ENCODE results near the gene KDM6B.

Gene KDM6B

DNA sequence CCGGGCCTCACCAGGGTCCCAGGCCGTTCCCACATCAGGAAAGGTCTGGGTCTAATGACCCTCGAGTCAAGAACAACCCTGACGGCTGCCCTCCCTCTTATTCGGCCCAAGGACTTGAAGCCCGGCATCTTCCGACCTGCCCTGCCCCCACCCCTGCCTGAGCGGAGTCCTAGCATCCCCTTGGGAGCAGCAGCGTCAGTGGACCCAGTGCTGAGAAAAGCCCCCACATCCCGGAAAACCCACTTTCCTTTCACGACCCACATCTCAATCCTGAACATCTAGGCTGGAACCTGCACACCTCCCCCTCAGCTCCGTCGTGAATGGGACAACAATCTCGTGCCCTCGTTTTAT lies 21.6 kb downstream of the KDM6B start:
- DNase-seq (ENCODE audit: low read depth) = no peak
- TF ChIP-seq, protein P1, sequence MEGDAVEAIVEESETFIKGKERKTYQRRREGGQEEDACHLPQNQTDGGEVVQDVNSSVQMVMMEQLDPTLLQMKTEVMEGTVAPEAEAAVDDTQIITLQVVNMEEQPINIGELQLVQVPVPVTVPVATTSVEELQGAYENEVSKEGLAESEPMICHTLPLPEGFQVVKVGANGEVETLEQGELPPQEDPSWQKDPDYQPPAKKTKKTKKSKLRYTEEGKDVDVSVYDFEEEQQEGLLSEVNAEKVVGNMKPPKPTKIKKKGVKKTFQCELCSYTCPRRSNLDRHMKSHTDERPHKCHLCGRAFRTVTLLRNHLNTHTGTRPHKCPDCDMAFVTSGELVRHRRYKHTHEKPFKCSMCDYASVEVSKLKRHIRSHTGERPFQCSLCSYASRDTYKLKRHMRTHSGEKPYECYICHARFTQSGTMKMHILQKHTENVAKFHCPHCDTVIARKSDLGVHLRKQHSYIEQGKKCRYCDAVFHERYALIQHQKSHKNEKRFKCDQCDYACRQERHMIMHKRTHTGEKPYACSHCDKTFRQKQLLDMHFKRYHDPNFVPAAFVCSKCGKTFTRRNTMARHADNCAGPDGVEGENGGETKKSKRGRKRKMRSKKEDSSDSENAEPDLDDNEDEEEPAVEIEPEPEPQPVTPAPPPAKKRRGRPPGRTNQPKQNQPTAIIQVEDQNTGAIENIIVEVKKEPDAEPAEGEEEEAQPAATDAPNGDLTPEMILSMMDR (conservative IDR thresholded peaks at IDR 0.05; ENCODE audit: control insufficient read depth, insufficient read depth, low read depth, low read length) = no peak
- peak overlapping the region; percentile 88 for H3K4me3 ChIP-seq (ENCODE audit: control insufficient read depth, low read depth, low read length)

DNA sequence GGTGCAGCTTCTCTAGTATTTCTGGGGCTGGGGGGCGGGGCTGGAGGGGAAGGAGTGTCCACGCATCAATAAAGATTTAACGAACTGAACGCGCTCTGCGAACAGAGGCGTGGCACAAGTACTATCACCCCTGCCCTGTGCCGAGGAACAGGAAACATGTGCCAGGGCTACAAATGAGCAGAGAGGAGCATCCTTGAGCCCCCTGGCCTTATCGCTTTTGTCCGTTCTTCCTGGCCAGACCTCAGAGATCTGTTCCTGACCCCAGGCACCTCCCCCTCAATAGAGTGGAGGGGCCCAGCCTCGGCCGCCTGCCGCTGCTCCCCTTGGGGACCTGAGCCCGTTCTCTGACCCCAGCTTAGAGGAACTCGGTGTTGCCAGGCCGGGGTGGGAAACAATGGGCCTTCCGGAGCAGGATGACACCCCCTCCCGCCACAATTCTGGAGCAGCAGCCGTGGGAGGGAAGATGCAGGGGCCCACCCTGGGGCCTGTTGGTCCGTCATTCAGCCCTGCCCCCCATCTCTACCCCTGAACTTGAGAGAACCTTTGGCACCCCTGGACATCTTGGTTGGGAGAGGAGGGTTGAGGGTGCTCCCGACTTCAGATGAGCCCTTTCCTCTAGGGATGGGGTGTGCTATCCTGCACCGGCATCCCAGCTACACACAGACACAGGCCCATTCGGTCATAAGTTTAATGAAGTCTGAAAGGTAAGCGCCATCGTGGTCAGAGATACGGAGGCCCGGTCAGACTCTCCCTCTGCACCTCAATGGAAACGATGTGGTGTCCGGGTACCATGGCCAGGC lies 22.2 kb downstream of the KDM6B start:
- H3K4me3 ChIP-seq (ENCODE audit: control insufficient read depth, low read depth, low read length) = peak overlapping the region; percentile 88
- TF ChIP-seq, protein P1 (conservative IDR thresholded peaks at IDR 0.05; ENCODE audit: control insufficient read depth, insufficient read depth, low read depth, low read length) = no peak
- DNase-seq (ENCODE audit: low read depth) = peak; percentile 57

DNA sequence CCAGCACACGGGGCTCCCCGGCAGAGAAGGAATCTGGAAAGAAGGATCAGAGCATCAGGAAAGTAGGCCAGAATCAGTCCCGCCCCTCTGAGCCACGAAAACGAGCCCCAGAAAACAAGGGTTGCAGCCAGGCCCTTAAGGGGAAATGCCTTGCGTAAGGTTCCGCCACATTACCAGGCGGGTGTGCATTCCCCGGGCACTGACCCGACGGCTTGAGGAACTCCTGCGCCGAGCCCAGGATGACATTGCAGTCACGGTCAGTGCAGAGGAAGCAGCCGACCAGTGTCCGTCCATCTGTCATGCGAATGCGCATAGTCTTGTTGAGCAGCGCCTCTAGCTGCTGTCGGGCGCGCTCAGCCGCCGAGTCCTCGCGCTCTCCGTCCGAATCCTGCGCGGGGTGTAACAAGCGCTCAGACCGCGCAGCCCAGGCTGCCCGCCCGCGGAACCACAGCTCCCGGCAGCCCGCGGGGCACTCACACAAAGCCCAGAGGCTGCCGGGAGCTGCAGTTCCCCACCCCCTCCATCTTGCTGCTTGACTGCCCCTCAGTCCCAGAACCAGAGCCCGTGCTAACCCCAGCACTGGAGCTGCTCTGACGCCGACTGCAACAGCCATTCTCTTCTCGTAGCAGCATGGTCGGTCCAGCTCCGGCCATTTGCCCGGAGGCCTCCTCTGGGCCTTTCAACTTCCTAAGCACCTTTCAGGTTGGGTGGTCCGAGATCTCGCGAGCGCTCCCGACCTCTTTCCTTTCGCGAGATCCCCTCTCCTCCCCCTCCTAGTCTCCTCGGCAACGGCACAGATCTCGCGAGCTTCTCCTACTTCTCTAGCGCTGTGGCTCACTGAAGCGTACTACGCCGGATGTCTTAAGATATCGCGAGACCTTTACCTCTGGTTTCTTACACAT lies 23.0 kb downstream of the KDM6B start, which contains the start of gene NAA38:
NAA38 (minus strand) TSS at position 749 of the 902 bp plus-strand sequence; CDS start at position 653, 96 bp downstream.
- DNase-seq (ENCODE audit: low read depth) = peak; percentile 100
- peak within 1 kb of the TSS; percentile 88 for H3K4me3 ChIP-seq (ENCODE audit: control insufficient read depth, low read depth, low read length)
- TF ChIP-seq, protein P1 (conservative IDR thresholded peaks at IDR 0.05; ENCODE audit: control insufficient read depth, insufficient read depth, low read depth, low read length) = peak; percentile 33

DNA sequence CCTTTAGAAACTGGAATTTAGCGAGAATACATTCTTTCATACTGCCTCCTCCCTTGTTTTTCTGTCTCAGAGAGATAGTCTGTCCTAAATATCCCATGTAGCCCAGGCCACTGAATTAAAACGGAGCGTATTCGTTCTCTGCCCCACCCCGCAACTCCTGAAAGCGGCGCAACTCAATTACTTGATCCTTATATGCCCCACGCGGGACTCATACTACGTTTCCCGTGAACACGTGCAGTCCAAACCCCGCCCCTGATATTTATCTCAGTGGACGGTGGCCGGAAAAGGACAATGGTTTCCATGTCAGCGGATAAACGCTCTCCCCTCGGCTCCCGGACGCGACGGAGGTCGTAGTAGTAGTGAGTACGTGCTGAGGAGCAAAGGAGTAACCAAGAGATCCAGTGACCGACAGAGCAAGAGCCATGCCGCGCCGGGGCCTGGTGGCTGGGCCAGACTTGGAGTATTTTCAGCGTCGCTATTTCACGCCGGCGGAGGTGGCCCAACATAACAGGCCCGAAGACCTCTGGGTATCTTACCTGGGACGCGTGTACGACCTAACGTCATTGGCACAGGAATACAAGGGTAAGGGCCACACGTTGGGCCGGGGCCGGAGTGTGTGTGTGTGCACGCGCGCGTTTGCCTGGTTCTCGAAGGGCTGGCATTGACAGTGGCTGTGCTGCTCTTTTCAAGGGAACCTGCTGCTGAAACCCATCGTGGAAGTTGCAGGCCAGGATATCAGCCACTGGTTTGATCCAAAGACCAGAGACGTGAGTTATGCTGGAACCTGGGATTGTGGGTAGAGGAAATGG lies 23.9 kb downstream of the KDM6B start, which contains the start of gene CYB5D1:
CYB5D1 (plus strand) TSS at position 291 of the 809 bp plus-strand sequence; CDS start at position 423, 132 bp downstream.
- peak; percentile 93 for DNase-seq (ENCODE audit: low read depth)
- TF ChIP-seq, protein P1 (conservative IDR thresholded peaks at IDR 0.05; ENCODE audit: control insufficient read depth, insufficient read depth, low read depth, low read length) = no peak
- peak within 1 kb of the TSS; percentile 88 for H3K4me3 ChIP-seq (ENCODE audit: control insufficient read depth, low read depth, low read length)

DNA sequence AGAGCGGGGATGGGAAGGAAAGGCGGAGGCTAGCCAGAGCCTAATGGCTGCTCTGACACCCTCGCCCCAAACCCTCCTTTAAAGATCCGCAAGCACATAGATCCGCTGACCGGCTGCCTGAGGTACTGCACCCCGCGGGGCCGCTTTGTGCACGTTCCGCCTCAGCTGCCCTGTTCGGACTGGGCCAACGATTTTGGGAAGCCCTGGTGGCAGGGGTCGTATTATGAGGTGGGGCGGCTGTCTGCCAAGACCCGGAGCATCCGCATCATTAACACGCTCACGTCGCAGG lies 24.4 kb downstream of the KDM6B start:
- TF ChIP-seq, protein P1 (conservative IDR thresholded peaks at IDR 0.05; ENCODE audit: control insufficient read depth, insufficient read depth, low read depth, low read length) = peak; percentile 41
- peak; percentile 48 for DNase-seq (ENCODE audit: low read depth)
- peak overlapping the region; percentile 88 for H3K4me3 ChIP-seq (ENCODE audit: control insufficient read depth, low read depth, low read length)

DNA sequence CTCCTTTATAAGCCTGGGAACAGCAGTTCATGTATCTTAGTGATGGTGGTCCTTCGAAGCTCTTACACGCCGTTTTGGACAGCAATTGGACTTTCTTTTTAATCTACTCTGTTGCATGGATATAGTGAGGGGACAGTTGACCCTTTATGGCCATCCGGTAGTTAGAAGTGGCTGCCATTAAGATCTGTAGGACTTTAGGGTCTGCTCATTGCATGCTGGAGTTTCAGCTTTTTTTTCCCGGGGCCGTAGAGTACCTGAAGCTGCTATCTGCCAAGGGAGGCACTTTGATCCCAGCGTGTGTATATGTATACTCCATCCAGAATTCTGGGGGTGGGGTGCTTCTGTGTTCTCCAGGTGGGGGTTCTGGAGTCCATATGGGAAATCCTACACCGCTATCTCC lies 25.0 kb downstream of the KDM6B start:
- DNase-seq (ENCODE audit: low read depth) = no peak
- H3K4me3 ChIP-seq (ENCODE audit: control insufficient read depth, low read depth, low read length) = peak overlapping the region; percentile 88
- TF ChIP-seq, protein P1 (conservative IDR thresholded peaks at IDR 0.05; ENCODE audit: control insufficient read depth, insufficient read depth, low read depth, low read length) = no peak

Measured in fibroblast of mammary gland (primary cell).